ENCODE measurements around the gene DUSP5.

GRCh38 chr10:110512461-110513187, 14.9 kb downstream of the DUSP5 start:
- TF ChIP-seq POLR2AphosphoS5 (IDR thresholded peaks at IDR 0.05) = no peak
- TF ChIP-seq CTCF (IDR thresholded peaks at IDR 0.05) = no peak
